Vagina (tissue), 2 donors: ENCODE measurements around the gene ZFHX3.
"Not testable (repeated sequence)": the region's sequence is repeated elsewhere in the genome, so short reads cannot be mapped to it uniquely, and the experiment has no call there.

Experiments
- CTCF ChIP-seq, 3 experiments: fragments of 450-650 bp in 2 of 3; fragments of 200-600 bp in 1 of 3; sonication (generic) in 1 of 3; IDR thresholded peaks; one replicate each; pipeline ENCODE4 v1.5.1; 2017 to 2019; ENCODE audit warnings: antibody characterized with exemption in 3 of 3, mild to moderate bottlenecking in 2 of 3, moderate library complexity in 2 of 3
- POLR2A ChIP-seq, 2 donors: fragments of 450-650 bp; IDR thresholded peaks; one replicate each; pipeline ENCODE4 v1.6.1; 2017; ENCODE audit warnings: antibody characterized with exemption in 2 of 2, mild to moderate bottlenecking in 2 of 2, moderate library complexity in 2 of 2
- POLR2AphosphoS5 ChIP-seq, 2 donors: sonication (generic); formaldehyde crosslinking; IDR thresholded peaks; one replicate each; pipeline ENCODE4 v1.9.0; 2017; ENCODE audit warnings: antibody characterized with exemption in 2 of 2, mild to moderate bottlenecking in 2 of 2, low read depth in 1 of 2; ENCODE audit not compliant: insufficient read depth in 1 of 2

GRCh38 chr16:72989203-72989578, 58.7 kb downstream of the ZFHX3 start:
- not testable (repeated sequence) for TF ChIP-seq CTCF (IDR thresholded peaks at IDR 0.05); POLR2A (IDR thresholded peaks at IDR 0.05); POLR2AphosphoS5 (IDR thresholded peaks at IDR 0.05; ENCODE audit: insufficient read depth in 1 of 2, low read depth in 1 of 2)
